Heart left ventricle (tissue), 13 donors: ENCODE results near the gene CDH13.

Experiments
- POLR2A ChIP-seq, 2 donors: fragments of 450-650 bp; IDR thresholded peaks; one replicate each; pipeline ENCODE4 v1.6.1; 2017; ENCODE audit warnings: antibody characterized with exemption in 2 of 2, mild to moderate bottlenecking in 2 of 2, moderate library complexity in 2 of 2
- TF ChIP-seq, protein P1 (sequence below), 12 donors: fragments of 200-600 bp; sonication (generic) in 4 of 12; IDR thresholded peaks; one replicate each; pipeline versions ENCODE4 v1.5.0 to v1.8.0; 2018 to 2022; ENCODE audit warnings: antibody characterized with exemption in 12 of 12, mild to moderate bottlenecking in 5 of 12
- donor health status: ischemic (EF 13 %, LVEDD 7.1; RV severe dilation, severe dysfunction).
- donor health status: DM: no; HTN: yes; CAD: no.
- donor health status: DM: no; HTN: no; CAD: no.
- donor health status: ischemic (EF 25% LVEDD 6.9; RV normal size, moderate dysfunction).
- donor health status: ischemic (EF 25% LVEDD 5.7; RV mildly dilated, moderate dysfunction).
- donor health status: ischemic (EF 35%, LVEDD 5.7; RV mildly dilated, moderate dysfunction).
- donor health status: nonischemic (EF 11% LVEDD 7.7; RV severe dilation, severe dysfunction).
- donor health status: DM: yes; HTN: yes; CAD: no.
- donor health status: PGD.
- donor health status: ischemic (EF 29% LVEDD 5.4; RV normal size, mild dysfunction).
- donor health status: nonischemic (EF 23%, LVEDD 6.1; RV moderate dilation, normal function).

DNA sequence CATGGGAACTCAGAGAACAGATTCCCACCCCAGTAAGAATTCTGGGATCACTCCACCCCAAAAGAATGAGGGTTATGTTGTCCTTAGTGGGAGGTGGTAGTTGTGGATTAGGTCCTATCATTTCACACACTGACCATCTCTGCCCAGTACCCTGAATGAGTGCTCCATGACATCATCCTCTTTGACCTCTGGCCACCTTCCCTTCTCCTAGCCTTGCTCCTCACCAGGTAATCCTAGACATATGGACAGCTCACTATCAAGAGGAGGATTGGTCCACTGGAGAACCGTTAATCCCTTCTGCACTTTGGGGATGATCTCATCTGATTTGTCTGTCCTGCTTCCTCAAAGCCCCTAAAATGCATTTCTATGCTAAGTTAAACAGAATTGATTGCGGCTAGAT lies 642.8 kb downstream of the CDH13 start:
- TF ChIP-seq, protein P1, sequence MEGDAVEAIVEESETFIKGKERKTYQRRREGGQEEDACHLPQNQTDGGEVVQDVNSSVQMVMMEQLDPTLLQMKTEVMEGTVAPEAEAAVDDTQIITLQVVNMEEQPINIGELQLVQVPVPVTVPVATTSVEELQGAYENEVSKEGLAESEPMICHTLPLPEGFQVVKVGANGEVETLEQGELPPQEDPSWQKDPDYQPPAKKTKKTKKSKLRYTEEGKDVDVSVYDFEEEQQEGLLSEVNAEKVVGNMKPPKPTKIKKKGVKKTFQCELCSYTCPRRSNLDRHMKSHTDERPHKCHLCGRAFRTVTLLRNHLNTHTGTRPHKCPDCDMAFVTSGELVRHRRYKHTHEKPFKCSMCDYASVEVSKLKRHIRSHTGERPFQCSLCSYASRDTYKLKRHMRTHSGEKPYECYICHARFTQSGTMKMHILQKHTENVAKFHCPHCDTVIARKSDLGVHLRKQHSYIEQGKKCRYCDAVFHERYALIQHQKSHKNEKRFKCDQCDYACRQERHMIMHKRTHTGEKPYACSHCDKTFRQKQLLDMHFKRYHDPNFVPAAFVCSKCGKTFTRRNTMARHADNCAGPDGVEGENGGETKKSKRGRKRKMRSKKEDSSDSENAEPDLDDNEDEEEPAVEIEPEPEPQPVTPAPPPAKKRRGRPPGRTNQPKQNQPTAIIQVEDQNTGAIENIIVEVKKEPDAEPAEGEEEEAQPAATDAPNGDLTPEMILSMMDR (IDR thresholded peaks at IDR 0.05): no peak
- TF ChIP-seq POLR2A (IDR thresholded peaks at IDR 0.05): no peak
